ENCODE measurements around the gene SPATA25.

DNA sequence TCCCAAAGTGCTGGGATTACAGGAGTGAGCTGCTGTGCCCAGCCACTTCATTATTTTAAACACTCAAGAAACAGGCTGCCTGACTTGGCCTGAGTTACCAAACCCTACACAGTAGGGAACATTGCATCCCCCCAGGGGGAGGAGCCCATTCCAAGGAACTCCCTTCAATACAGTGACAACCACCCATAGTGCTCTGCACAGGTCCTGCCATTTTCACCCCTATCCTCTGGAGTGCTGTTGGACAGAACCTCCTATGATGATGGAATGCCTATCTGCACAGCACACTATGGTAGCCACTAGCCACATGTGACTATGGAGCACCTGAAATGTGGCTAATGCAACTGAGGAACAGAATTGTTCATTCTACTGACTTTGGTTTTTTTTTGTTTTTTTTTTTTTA lies 42.0 kb downstream of the SPATA25 start:
- no peak for TF ChIP-seq CTCF (IDR thresholded peaks at IDR 0.05; ENCODE audit: low read depth, low read length, missing input control)
- TF ChIP-seq, protein P1, sequence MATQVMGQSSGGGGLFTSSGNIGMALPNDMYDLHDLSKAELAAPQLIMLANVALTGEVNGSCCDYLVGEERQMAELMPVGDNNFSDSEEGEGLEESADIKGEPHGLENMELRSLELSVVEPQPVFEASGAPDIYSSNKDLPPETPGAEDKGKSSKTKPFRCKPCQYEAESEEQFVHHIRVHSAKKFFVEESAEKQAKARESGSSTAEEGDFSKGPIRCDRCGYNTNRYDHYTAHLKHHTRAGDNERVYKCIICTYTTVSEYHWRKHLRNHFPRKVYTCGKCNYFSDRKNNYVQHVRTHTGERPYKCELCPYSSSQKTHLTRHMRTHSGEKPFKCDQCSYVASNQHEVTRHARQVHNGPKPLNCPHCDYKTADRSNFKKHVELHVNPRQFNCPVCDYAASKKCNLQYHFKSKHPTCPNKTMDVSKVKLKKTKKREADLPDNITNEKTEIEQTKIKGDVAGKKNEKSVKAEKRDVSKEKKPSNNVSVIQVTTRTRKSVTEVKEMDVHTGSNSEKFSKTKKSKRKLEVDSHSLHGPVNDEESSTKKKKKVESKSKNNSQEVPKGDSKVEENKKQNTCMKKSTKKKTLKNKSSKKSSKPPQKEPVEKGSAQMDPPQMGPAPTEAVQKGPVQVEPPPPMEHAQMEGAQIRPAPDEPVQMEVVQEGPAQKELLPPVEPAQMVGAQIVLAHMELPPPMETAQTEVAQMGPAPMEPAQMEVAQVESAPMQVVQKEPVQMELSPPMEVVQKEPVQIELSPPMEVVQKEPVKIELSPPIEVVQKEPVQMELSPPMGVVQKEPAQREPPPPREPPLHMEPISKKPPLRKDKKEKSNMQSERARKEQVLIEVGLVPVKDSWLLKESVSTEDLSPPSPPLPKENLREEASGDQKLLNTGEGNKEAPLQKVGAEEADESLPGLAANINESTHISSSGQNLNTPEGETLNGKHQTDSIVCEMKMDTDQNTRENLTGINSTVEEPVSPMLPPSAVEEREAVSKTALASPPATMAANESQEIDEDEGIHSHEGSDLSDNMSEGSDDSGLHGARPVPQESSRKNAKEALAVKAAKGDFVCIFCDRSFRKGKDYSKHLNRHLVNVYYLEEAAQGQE (IDR thresholded peaks at IDR 0.05), result no peak
- no peak for TF ChIP-seq MAX (IDR thresholded peaks at IDR 0.05)
- no peak for TF ChIP-seq JUND (IDR thresholded peaks at IDR 0.05)
- no peak for TF ChIP-seq RAD21 (IDR thresholded peaks at IDR 0.05)
- TF ChIP-seq RXRA (IDR thresholded peaks at IDR 0.05), result no peak
- TF ChIP-seq TAF1 (conservative IDR thresholded peaks at IDR 0.05), result no peak
- TF ChIP-seq GABPA (IDR thresholded peaks at IDR 0.05 in 1 of 2, conservative IDR thresholded peaks at IDR 0.05 in 1 of 2), result no peak
- TF ChIP-seq, protein P2, sequence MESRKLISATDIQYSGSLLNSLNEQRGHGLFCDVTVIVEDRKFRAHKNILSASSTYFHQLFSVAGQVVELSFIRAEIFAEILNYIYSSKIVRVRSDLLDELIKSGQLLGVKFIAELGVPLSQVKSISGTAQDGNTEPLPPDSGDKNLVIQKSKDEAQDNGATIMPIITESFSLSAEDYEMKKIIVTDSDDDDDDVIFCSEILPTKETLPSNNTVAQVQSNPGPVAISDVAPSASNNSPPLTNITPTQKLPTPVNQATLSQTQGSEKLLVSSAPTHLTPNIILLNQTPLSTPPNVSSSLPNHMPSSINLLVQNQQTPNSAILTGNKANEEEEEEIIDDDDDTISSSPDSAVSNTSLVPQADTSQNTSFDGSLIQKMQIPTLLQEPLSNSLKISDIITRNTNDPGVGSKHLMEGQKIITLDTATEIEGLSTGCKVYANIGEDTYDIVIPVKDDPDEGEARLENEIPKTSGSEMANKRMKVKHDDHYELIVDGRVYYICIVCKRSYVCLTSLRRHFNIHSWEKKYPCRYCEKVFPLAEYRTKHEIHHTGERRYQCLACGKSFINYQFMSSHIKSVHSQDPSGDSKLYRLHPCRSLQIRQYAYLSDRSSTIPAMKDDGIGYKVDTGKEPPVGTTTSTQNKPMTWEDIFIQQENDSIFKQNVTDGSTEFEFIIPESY (IDR thresholded peaks at IDR 0.05), result no peak
- TF ChIP-seq HNF4G (IDR thresholded peaks at IDR 0.05), result no peak

Measured in liver (tissue), 3 donors.